Measurements from ENCODE around the gene ZMIZ1. TPM values are rescaled to one million over a fixed set of nuclear protein-coding genes. Genes with fewer than 3 reads are reported as not detected.

ZMIZ1 gene
- total RNA-seq, 1 experiment from 2014 or later, result 15.4 TPM

DNA sequence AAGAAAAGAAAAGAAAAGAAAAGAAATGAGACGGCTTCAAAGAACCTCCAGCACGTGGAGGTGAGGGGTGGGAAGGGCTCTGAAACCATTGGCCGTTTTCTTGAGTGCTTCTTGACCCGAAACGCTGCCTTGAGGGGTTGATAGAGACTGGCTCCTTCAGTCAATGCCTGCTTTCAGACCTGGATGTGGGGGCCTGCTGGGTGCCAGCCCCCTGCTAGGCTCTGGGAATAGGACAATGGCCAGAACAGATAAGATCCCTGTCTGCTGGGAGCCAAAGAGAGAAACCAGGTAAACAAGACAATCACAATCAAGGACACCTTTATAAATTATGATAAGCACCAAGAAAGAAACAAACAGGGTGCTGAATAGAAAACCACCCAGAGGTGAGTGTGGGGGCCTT, 27.7 kb downstream of the ZMIZ1 start:
- DNase-seq (ENCODE audit: low read depth), result no peak

DNA sequence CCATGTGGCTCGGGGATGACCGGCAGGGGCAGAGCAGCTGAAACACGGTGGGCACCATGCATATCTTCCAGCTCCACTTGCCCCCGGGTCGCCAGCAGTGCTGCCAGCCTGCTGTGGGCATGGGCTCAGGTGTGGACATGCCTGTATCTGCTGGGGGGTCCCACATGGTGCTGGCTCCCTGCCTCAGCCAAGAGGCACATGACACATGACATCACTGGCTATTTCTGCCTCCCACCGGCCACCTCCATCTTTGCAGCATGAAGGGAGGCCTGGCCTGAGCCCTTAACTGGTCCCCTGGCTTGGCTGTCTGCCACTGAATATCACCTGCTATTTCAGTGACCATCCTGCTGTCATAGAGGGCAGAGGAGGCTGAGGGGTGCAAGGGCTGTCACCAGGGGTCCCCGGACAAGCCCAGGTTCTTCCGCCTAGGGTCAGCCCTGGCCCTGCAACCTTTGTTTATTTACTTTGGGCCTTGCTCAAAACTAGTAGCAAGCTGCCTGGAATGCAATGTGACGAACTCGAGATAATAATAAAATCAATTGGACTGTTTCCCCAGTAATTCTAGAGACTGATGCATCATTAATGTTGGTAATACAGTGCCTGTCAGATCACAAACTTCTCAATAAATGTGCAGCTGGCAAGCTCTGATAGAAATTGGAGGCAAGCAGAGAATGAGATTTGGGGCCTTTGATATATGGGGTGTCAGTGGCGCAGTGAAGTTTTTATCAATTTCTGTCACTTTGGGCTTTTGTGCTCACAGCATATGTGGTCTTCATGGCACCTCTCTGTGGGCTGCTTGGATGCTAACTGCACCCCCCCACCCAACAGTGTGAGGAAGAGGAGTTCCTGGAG, 28.5 kb downstream of the ZMIZ1 start:
- no peak for DNase-seq (ENCODE audit: low read depth)

DNA sequence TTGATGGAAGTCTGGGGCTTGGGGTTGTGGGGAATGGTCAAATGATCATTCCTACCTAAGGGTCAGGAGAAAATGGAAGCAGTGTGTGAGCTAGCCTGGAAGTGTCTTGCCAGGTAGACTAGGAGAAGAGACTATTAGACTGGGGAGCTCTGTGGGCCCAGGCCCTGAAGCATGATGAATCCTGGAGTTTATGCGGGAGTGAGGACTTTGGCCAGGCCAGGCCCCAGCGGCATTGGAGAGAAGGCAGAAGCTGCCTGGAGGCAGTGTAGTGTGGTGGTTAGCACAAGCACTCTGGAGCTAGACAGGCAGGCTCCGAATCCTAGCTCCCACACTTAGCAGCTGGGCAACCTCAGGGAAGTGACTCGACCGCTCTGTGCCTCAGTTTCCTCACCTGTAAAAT, 29.3 kb downstream of the ZMIZ1 start:
- DNase-seq (ENCODE audit: low read depth), result no peak

DNA sequence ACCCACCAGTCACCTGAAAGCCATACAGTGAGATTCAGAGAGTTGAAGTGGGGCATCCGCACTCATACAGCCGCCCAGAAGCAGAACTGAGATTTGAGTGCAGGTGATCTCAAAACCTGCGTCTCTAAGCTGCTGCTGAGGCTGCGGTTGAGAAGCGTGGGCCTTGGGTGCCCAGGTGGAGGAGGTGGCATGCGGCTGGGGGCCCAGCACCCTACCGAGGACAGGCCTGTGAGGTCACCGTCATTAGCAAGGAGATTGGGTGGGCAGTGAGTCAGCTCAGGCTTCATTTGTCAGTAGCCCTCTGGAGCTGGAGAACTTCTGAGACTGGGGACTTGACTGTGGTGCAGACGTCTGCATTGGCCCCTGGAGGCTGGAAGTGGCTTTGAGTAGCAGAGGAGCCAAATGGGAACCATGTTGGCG, 29.8 kb downstream of the ZMIZ1 start:
- DNase-seq (ENCODE audit: low read depth), result peak; percentile 85

DNA sequence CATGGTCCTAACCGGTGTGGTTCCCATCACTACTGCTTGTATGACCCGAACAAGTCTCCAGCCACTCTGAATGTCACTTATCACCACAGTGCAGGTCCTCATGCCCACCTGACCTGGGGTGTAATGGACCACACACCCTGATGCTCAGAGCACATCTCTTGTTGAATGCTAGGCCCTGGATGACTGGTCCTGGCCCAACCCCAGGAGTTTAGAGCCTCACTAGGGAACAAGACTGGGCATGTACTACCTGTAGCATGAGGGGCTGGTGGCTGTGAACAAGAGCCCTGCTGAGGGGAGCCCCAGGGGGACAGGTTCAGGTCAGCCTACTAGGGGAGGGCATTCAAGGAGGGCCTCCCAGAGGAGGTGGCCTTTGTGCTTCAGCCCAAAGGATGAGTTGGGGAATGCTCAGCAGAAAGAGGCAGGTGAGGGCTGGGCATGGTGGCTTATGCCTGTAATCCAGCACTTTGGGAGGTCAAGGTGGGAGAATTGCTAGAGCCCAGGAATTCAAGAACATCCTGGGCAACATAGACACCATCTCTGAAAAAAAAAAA, 31.2 kb downstream of the ZMIZ1 start:
- DNase-seq (ENCODE audit: low read depth), result no peak

DNA sequence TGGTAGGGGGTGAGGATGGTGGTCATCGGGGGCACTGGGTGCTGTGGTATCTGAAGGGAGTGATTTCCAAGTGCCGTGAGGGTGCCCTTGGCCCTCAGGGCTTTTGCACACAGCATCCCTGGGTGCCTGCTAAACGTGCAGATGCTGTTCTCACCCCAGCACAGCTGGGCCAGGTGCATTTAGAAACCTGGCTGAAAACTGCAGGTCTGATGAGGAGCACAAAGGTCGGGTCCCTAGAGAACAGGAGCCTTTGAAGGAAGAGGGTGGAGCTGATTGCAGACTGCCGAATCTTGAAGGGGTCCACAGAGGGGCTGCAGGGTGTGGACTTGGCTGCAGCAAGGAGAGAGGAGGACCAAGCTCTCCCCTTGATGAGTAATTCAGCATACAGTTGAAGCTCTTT, 32.0 kb downstream of the ZMIZ1 start:
- DNase-seq (ENCODE audit: low read depth), result no peak

DNA sequence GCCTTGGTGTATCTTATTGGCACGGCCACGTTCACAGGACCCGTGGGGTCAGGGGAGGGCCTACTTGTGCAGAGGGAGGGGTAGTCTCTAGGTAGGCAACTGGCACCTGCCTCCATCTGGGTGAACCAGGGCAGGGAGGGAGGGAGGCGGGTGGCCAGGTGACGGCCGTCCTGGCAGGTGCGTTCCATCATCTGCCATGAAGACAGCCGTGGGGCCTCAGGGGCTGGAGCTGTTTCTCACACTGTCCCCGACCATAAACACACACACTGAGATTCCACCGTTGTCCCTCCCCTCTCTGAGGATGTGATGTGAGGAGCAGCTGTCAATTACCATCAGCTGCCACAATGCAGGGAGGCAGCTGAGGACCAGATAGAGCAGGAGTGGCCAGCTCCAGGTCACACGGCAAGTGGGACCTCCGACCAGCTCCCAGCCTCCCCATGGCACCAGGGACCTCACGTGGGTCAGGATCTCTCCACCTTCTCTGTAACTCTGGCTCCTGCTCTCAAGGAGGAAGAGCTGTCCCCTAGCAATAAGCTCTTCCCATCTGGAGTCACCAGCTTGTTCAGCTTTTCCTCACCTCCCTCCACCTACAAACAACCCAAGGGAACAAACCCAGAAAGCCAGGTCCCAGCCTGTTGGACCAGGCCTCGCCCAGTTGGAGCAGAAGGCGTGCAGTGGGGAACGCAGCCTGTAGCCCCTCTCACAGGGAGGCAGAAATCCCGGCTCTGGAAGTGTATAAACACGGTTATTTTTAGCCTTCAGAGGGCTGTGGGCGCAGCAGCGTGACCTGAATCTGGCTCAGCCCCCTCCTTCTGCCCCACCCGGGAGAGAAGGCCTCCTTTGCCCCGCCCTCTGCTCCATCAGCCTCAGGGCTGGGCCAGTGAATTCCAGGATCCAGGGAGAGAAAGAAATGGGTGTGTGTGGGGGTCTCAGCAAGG, 33.1 kb downstream of the ZMIZ1 start:
- peak; percentile 82 for DNase-seq (ENCODE audit: low read depth)

DNA sequence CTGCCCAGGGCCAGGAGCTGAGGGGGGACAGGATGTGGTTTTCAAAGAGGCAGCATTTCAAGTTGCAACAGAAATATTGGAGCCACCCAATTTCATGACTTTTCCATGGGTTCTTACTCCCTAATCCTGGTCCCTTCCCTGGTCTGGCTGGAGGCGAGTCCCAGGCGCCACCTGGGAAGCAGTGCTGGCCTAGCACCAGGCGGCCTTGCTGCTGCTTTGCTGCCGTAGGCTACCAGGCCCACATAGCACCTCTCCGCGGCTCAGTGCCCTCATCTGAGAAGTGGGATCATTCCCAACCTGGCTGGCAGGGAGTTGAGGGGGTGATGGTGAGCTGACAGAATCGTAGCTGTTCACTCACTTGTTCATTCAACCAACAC, 33.7 kb downstream of the ZMIZ1 start:
- no peak for DNase-seq (ENCODE audit: low read depth)

DNA sequence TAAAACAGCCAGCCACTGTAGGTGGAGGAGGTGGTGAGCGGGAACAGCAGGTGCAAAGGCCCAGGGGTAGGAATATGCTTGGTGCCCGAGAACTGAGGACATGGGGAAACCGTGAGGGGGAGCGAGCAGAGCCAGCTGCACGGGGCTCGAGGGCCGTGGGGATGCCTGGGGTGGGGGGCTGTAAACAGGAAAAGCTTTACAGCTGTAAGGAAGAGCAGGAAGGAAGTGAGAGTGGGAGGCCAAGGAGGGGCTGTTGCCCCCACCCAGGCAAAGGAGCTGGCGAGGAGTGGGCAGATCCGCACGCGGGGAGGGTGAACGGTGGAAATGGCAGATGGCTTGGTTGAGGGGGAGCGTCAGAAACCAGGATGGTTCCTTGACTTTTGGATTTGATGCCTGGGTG, 34.4 kb downstream of the ZMIZ1 start:
- no peak for DNase-seq (ENCODE audit: low read depth)

DNA sequence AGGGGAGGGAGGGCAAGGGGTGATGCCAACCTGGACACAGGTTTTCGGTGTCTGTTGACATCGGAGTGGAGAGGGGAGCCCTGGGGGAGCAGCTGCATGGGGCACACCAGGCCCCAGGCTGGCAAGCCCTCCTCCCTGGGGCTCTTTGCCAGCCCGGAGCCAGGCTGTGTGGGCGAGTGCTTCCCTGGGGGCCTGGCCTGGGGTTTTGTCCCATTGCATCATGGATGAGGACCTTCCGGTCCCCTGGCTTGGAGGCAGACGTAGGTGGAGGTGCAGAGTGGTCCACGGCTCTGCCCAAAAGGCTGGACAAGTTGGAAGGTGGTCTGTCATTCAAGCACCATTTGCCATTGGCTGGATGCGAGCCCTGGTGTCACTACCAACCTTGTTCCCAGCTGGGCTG, 34.8 kb downstream of the ZMIZ1 start:
- DNase-seq (ENCODE audit: low read depth), result no peak

DNA sequence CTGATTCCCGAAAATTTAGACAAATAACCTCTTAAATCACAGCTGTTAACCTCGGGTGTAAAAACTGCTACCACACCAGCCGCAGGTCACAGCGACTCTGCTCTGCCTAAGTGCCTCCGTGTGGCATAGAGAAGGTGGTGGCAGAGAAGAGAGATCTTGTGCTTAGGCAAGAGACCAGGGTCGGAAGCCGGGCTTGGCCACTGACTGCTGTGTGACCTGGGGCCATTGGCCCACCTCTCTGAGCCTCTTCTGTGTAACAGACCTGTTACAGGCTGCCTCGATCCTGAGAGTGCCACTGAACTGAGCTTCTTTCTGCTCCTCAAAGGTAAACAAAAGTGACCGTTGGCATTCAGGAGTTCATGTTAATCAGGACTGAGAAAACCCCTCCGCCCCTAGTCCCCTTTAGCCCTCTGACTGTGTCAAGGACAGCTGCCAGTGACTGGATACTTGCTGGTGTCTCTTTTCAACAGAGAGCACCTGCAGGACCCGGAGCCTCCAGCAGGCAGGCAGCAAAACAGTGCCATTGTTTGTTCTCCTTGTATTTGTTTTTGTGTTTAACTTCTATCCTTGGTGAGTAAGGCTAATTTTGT, 36.5 kb downstream of the ZMIZ1 start:
- DNase-seq (ENCODE audit: low read depth), result no peak

DNA sequence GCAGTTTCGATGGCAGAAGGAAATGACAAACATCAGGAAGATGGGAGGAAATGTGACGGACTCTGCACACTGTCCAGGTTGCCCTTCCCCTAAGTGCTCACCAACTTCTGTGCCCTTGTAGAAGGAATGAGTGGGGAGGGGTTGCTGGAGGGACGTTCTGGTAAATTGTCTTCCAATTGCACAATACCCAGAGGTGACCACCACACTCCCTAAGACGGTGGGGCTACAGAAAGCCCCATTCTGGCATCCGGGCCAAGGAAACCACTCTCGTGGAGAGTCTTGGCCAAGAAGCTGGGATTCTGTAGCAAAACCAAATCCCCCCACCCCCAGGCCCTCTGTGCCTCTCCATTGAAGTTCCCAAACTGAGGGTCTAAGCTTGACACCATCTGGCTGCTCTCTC, 37.1 kb downstream of the ZMIZ1 start:
- DNase-seq (ENCODE audit: low read depth), result no peak

DNA sequence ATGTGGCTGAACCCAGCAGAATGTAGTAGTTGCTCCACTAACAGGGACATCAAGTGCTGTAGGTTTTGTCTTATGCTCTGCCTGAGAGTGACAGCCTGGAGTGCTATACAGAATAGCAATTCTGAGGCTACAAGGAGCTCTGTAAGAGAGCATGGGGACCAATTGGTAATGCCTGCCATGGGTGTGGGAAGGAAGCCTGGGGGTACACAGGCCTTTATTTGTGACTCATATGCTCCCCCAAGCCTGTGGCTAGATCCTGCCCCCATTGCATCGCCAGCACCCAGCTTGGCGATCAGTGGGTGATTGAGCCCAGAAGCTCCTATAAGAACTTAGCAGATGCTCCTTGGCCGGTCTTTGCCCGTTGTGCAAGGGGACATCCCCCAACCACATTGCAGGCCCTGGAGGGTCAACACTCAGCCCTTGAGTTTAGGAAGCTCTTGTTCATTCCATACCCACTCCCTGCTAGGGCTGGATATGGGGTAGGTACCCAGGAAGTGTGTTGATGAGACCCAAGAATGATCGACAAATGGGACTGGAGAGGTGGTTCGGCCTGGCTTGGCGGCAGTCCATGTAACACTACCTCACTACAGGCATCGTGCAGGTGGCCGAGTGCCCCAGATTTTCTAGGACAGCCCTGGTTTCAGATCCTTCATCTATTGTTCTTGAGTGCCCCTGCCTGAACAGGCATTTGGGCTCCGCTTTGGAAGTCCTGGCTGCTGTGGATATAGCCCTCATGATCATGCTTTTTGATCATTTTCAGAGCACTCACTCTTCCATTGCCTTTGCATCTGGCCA, 37.7 kb downstream of the ZMIZ1 start:
- DNase-seq (ENCODE audit: low read depth), result peak; percentile 57

DNA sequence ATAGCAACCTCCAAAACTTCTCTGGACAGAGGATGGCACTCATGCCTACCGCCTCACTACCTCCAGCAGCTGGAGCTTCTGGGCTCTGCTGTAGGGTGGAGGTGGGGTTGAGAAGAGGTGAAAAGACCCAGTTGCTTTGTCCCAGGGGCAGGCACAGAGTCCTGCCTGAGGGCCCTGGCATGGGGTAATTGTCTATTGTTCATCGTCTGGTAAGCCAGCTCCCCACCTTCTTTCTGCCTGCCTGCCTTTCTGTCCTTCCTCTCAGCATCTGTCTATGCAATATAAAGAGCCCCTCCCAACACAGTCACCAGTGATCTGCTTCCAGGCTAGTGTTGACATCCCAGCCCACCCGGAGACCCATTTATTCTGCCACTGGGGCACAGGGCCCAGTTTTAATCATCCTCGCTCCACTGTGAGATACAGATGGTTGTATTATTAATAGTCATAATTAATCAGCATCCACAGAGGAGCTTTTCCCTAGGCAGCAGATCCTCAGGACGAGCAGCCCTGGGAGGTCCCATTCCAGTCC, 39.0 kb downstream of the ZMIZ1 start:
- no peak for DNase-seq (ENCODE audit: low read depth)

DNA sequence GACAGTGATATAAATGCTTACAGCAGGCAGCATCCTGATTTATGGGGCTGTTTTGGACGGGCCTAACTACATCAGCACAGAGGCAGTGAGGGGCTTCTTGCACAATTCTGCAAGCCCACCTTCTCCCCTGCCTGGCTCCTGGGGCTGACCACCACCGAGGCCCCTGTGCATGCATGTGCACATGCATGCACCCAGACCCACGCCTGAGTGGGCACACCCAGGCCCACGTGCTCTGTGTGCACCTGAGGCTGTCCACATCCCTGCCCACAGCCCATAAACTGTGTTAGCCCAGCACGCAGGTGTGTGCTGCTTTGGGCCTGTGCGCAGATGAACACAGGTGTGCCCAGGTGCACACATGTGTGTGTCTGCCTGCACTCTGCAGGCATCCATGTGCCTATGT, 40.0 kb downstream of the ZMIZ1 start:
- DNase-seq (ENCODE audit: low read depth), result no peak

DNA sequence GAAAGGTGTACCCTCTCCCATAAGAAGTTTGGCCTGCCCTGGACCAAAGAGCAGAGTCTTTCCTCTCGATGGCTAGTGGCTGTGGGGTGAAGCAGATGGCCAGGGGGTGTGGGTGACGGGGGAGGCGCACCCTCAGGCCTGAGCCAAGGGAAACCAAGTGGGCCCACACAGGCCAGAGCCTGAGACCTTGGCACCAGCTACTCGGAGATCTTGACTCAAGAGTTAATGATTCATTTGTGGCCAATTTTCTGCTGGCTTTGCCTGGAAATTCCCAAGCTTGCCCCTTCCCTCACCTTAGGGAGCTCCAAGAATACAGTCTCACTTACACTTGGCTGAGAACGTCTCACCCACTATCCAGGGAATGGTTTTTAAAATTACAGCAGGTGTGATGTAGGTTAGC, 42.7 kb downstream of the ZMIZ1 start:
- peak; percentile 90 for DNase-seq (ENCODE audit: low read depth)

DNA sequence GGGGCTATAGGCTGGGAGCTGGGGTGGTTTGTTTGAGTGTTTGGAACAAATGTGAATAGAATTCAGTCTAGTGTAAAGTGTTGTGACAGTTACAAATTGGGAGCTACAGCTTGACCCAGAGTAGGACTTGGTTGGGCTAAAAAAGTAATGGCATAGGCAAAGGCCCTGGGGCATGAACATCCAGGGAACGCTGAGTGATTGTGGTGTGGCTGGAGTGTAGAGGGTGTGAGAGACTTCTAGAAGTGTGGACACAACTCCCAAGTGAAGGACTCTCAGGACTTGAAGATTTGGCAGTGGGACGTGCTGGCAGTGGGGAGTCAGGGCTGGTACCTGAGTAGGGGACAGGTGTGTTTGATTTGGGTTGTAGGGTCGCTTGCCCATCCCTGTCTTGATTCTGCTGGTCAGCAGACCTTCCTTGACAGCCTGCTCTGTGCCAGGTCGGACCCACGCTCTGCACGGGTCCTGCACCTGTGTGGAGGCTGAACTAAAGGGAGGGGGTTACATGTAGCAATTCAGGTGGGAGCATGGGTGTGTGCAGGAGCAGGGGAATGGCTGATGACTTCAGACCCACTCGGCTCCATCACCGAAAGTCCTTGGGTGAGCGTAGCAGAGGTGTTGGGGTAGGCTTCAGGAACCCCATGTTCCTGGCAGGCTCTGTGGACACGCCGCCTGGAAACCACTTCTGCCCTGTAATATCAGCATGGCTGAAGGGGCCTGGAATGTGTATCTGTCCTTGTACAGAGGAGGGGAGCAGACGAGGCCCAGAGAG, 43.3 kb downstream of the ZMIZ1 start:
- DNase-seq (ENCODE audit: low read depth), result no peak

DNA sequence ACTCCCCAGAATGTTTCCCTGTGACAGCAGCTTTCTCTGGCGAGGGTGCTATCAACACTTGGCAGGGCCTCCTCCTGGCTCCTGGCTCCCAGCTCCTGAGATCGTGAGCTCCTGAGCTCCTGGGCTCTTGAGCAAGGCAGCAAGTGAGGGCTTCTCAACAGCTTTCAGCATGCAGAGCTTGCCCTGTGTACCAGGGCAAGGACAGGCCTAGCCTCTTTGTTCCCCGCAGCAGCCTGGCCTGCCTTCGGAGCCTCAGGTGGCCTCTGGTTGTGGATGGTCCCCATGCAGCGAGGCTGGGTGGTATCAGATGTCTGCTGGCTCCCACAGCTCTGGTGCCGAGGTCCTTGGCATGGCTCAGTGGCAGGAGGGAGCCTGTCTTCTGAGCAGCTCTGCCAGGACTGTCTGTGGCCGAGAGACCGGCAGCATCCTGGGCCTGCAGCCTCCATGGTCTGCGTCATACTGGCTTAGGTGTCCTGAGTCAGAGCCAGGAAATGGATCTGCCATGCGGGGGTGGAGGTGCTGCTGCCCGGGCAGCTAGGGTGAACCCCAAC, 44.2 kb downstream of the ZMIZ1 start:
- DNase-seq (ENCODE audit: low read depth), result peak; percentile 86

DNA sequence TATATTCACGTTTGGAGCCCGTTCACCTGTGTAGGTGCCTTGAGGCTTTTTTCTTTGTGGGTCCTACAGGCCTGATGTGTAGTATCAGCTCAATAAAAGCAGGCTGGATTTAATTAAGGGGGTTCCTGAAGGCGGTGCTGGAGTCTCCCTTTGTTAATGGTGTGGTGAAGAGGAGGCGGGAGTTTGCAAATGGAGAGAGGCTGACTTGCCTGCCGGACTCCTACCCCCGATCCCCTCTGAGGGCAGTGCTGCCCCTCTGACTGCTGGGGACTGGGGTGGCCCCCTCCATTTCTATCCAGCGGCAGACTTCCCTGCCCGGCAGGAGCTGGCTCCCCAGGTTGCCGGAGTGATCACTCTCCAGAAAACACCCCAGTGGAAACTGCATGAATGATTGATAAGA, 45.1 kb downstream of the ZMIZ1 start:
- DNase-seq (ENCODE audit: low read depth), result no peak

DNA sequence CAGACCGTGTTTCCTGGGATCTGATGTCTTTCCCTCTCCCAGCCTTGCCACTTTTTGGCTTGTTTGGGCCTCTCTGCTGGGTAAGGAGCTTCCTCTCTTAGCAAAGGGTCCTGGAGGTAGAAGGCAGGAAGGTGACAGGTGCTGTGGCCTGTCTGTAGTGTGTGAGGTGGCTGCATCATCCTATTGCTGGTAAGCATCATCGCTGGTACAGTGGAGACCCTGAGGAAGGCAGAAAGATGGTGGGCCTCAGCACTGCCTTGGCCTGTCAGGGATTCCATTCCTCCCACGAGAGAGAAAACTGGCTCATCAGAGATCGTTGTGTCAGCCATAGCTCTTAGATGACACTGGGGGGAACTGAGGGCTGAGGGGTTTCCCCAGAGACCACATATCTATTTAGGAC, 46.5 kb downstream of the ZMIZ1 start:
- no peak for DNase-seq (ENCODE audit: low read depth)

Data from RPMI7951 (cell line).